Activated CD4-positive, alpha-beta T cell treated with anti-CD3 and anti-CD28 coated beads for 4 hours (primary cell): Measurements from ENCODE around the gene PPP1R2B.

Experiments used
- DNase-seq, 2 donors: peaks; one replicate each; pipeline ENCODE4 v3.0.0-alpha.2; 2020

PPP1R2B gene

GRCh38 chr5:156879665-156880285, 29.7 kb downstream of the PPP1R2B start:
- DNase-seq, result no peak

GRCh38 chr5:156883316-156883875, 33.3 kb downstream of the PPP1R2B start:
- no peak for DNase-seq

GRCh38 chr5:156888520-156888919, 38.4 kb downstream of the PPP1R2B start:
- no peak for DNase-seq

GRCh38 chr5:156892223-156892622, 42.1 kb downstream of the PPP1R2B start:
- DNase-seq, result no peak

- DNase-seq, result no peak
These were observed 42.8 kb downstream of the PPP1R2B start for GRCh38 chr5:156892864-156893263.

GRCh38 chr5:156893517-156893916, 43.4 kb downstream of the PPP1R2B start:
- DNase-seq, result no peak

- no peak for DNase-seq
These were observed 46.5 kb downstream of the PPP1R2B start for GRCh38 chr5:156896546-156896945.
